Fibroblast of lung (primary cell): ENCODE results near the gene TMTC2.

ENCODE experiments used
- EZH2 ChIP-seq: IDR thresholded peaks from 2 replicates; pipeline ENCODE4 v1.5.1; 2012; ENCODE audit warnings: low read length, control low read depth, mild to moderate bottlenecking; ENCODE audit errors: missing control alignments
- TF ChIP-seq, protein P1 (sequence below), 2 donors: IDR thresholded peaks in 1 of 2; conservative IDR thresholded peaks in 1 of 2; 1 replicate in 1 of 2; 2 replicates in 1 of 2; pipeline ENCODE4 v1.5.1; 2011 to 2012; ENCODE audit warnings: low read length in 2 of 2, control low read depth in 1 of 2, inconsistent platforms in 1 of 2, low read depth in 1 of 2, mild to moderate bottlenecking in 1 of 2

DNA sequence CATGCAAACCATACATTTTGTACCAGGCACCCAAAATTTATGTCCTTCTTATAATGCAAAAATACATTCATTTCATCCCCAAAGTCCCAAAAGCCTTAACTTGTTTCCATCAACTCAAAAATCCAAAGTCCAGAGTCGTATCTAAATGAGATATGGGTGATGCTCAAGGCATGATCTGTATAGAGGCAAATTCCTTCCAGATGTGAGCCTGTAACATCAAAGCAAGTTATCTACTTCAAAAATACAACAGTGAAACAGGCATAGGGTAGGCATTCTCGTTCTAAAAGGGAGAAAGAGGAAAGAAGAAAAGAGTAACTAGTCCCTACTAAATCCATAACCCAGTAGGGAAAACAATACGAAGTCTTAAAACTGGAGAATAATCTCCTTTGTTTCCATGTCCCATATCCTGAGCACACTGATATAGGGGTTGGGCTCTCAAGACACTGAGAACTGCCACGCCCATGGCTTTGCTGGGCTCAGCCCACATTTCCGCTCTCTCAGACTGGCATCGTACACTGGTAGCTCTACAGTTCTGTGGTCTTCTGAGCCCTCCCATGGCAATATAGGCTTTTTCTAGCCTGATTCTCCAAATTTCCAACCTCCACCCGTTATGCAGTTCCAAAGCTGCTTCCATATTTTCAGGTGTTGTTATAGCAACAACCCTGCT lies 232.8 kb downstream of the TMTC2 start:
- TF ChIP-seq EZH2 = no peak
- TF ChIP-seq, protein P1, sequence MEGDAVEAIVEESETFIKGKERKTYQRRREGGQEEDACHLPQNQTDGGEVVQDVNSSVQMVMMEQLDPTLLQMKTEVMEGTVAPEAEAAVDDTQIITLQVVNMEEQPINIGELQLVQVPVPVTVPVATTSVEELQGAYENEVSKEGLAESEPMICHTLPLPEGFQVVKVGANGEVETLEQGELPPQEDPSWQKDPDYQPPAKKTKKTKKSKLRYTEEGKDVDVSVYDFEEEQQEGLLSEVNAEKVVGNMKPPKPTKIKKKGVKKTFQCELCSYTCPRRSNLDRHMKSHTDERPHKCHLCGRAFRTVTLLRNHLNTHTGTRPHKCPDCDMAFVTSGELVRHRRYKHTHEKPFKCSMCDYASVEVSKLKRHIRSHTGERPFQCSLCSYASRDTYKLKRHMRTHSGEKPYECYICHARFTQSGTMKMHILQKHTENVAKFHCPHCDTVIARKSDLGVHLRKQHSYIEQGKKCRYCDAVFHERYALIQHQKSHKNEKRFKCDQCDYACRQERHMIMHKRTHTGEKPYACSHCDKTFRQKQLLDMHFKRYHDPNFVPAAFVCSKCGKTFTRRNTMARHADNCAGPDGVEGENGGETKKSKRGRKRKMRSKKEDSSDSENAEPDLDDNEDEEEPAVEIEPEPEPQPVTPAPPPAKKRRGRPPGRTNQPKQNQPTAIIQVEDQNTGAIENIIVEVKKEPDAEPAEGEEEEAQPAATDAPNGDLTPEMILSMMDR (conservative IDR thresholded peaks at IDR 0.05 in 1 of 2, IDR thresholded peaks at IDR 0.05 in 1 of 2; ENCODE audit: low read depth in 1 of 2, low read length in 2 of 2) = no peak
